HG03280 (cell line): ENCODE data around the gene IFNL2.

ENCODE experiments used
- ATAC-seq: cut with Tn5 transposase; IDR thresholded peaks from one replicate; pipeline ENCODE4 v1.9.1; 2021; ENCODE audit warnings: mild to moderate bottlenecking, moderate library complexity; ENCODE audit not compliant: unreplicated experiment

The IFNL2 gene

GRCh38 chr19:39316627-39317321 is 48.6 kb downstream of the IFNL2 start:
- ATAC-seq = no peak

- ATAC-seq = no peak
Observed at GRCh38 chr19:39317476-39317875, 49.3 kb downstream of the IFNL2 start.

- no peak for ATAC-seq
Observed at GRCh38 chr19:39318071-39318470, 49.9 kb downstream of the IFNL2 start.

GRCh38 chr19:39318690-39319089 is 50.5 kb downstream of the IFNL2 start:
- ATAC-seq = no peak

- no peak for ATAC-seq
Observed at GRCh38 chr19:39319098-39319891, 51.1 kb downstream of the IFNL2 start.
